DOHH2 (cell line): ENCODE measurements around the gene ELMOD3.

ENCODE experiments used
- CTCF ChIP-seq: fragments of 200-600 bp; sonication (generic); IDR thresholded peaks from one replicate; pipeline ENCODE4 v1.5.1; 2014; ENCODE audit warnings: antibody characterized with exemption, mild to moderate bottlenecking, low read depth, low read length; ENCODE audit not compliant: poor library complexity, severe bottlenecking
- EZH2phosphoT487 ChIP-seq: fragments of 200-600 bp; sonication (generic); IDR thresholded peaks from 2 replicates; pipeline ENCODE4 v1.6.1; 2017; ENCODE audit warnings: borderline replicate concordance, mild to moderate bottlenecking, antibody characterized with exemption, low read length, moderate library complexity, mixed read lengths

- no peak for TF ChIP-seq CTCF
- no peak for TF ChIP-seq EZH2phosphoT487
Observed at GRCh38 chr2:85357736-85358135, 3.2 kb downstream of the ELMOD3 start.
